ENCODE measurements around the gene MFRP. TPM values are rescaled to one million over a fixed set of nuclear protein-coding genes. Genes with fewer than 3 reads are reported as not detected.

The MFRP gene
- total RNA-seq, 1 experiment from 2014 or later = not detected

- DNase-seq (ENCODE audit: low spot score) (no peak), ATAC-seq (no peak)
- CTCF ChIA-PET = interaction anchor here (0.5 to 12.9 kb wide), 10 partner anchors 12 to 341 kb away, joined by 3 to 262 read pairs (median 62); partner anchors contain the start of genes C1QTNF5, MCAM and MFRP
- Mint-ChIP-seq H3K27ac (no peak overlapping the region), H3K27me3 (ENCODE audit: low read depth) (peaks cover 20% of the 10 kb centered on the region), H3K4me1 (peaks cover 69% of the 10 kb centered on the region), H3K4me3 (no peak overlapping the region), H3K9me3 (no peaks in the 10 kb centered on the region), H3K36me3 (no peaks in the 10 kb centered on the region)
- TF ChIP-seq ZNF263 (CRISPR knock-in tag; IDR thresholded peaks at IDR 0.05; ENCODE audit: low read depth) (no peak), ZNF671 (CRISPR knock-in tag; IDR thresholded peaks at IDR 0.05) (no peak), ATF1 (CRISPR knock-in tag; IDR thresholded peaks at IDR 0.05) (no peak), NFYB (CRISPR knock-in tag; conservative IDR thresholded peaks at IDR 0.05; ENCODE audit: low read depth) (no peak)
- TF ChIP-seq, protein P1, sequence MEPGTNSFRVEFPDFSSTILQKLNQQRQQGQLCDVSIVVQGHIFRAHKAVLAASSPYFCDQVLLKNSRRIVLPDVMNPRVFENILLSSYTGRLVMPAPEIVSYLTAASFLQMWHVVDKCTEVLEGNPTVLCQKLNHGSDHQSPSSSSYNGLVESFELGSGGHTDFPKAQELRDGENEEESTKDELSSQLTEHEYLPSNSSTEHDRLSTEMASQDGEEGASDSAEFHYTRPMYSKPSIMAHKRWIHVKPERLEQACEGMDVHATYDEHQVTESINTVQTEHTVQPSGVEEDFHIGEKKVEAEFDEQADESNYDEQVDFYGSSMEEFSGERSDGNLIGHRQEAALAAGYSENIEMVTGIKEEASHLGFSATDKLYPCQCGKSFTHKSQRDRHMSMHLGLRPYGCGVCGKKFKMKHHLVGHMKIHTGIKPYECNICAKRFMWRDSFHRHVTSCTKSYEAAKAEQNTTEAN (CRISPR knock-in tag; IDR thresholded peaks at IDR 0.05) = no peak
- POLR2A ChIA-PET = interaction anchor here (0.9 to 1.0 kb wide), 2 partner anchors 10 to 39 kb away, joined by 3 read pairs; no protein-coding TSS in a partner anchor
Observed at GRCh38 chr11:119377112-119377901, 30.8 kb upstream of the MFRP start.

- H3K4me1 Mint-ChIP-seq = peaks cover 74% of the 10 kb centered on the region
- POLR2A ChIA-PET = interaction anchor here (0.9 to 1.0 kb wide), 2 partner anchors 9 to 35 kb away, joined by 3 read pairs; partner anchors contain the start of gene C1QTNF5
Observed at GRCh38 chr11:119376197-119376847, 29.8 kb upstream of the MFRP start.

More at GRCh38 chr11:119376197-119376847, 29.8 kb upstream of the MFRP start:
- no peak for TF ChIP-seq CREM (CRISPR knock-in tag; IDR thresholded peaks at IDR 0.05)
- no peak for TF ChIP-seq PRRX2 (CRISPR knock-in tag; IDR thresholded peaks at IDR 0.05)
- TF ChIP-seq HMGA2 (CRISPR knock-in tag; IDR thresholded peaks at IDR 0.05) = no peak
- no peak for TF ChIP-seq CBFB (CRISPR knock-in tag; IDR thresholded peaks at IDR 0.05; ENCODE audit: low read depth)
- TF ChIP-seq SOX15 (CRISPR knock-in tag; IDR thresholded peaks at IDR 0.05) = no peak
- TF ChIP-seq FOXJ3 (CRISPR knock-in tag; IDR thresholded peaks at IDR 0.05; ENCODE audit: borderline replicate concordance) = no peak
- TF ChIP-seq ZBTB21 (CRISPR knock-in tag; IDR thresholded peaks at IDR 0.05; ENCODE audit: borderline replicate concordance) = no peak
- TF ChIP-seq, protein P2, sequence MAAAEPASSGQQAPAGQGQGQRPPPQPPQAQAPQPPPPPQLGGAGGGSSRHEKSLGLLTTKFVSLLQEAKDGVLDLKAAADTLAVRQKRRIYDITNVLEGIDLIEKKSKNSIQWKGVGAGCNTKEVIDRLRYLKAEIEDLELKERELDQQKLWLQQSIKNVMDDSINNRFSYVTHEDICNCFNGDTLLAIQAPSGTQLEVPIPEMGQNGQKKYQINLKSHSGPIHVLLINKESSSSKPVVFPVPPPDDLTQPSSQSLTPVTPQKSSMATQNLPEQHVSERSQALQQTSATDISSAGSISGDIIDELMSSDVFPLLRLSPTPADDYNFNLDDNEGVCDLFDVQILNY (CRISPR knock-in tag; IDR thresholded peaks at IDR 0.05) = no peak
- TF ChIP-seq, protein P3, sequence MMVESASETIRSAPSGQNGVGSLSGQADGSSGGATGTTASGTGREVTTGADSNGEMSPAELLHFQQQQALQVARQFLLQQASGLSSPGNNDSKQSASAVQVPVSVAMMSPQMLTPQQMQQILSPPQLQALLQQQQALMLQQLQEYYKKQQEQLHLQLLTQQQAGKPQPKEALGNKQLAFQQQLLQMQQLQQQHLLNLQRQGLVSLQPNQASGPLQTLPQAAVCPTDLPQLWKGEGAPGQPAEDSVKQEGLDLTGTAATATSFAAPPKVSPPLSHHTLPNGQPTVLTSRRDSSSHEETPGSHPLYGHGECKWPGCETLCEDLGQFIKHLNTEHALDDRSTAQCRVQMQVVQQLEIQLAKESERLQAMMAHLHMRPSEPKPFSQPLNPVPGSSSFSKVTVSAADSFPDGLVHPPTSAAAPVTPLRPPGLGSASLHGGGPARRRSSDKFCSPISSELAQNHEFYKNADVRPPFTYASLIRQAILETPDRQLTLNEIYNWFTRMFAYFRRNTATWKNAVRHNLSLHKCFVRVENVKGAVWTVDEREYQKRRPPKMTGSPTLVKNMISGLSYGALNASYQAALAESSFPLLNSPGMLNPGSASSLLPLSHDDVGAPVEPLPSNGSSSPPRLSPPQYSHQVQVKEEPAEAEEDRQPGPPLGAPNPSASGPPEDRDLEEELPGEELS (CRISPR knock-in tag; IDR thresholded peaks at IDR 0.05) = no peak
- TF ChIP-seq, protein P4, sequence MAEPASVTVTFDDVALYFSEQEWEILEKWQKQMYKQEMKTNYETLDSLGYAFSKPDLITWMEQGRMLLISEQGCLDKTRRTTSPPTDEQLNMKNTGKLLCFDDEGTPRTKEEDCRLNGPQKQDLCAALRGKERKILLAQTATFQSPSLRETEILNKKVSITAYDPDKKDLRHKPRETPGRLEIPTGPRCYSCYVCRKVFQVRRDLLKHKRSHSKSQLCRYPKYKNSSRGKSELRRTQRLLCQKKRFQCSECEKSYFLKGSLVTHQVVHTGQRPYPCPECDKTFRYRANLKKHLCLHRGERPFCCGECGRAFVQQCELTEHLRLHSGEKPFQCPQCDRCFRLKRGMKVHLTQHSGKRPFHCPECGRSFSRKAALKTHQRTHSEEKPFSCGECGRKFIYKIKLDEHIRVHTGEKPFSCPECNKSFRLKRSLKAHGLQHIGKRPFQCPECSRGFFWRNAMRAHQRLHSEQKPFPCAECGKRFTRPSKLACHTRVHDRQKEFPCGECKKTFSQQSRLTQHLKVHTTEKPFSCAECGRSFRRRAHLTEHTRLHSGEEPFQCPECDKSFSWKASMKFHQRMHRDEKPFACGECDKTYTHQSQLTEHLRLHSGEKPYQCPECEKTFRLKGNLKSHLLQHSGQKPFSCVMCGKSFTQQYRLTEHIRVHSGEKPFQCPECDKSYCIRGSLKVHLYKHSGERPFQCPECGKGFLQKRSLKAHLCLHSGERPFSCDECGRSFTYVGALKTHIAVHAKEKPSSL (CRISPR knock-in tag; conservative IDR thresholded peaks at IDR 0.05) = no peak
- TF ChIP-seq AR (CRISPR knock-in tag; IDR thresholded peaks at IDR 0.05) = no peak
- H3K27ac Mint-ChIP-seq = peak overlapping the region; percentile 69
- H3K36me3 Mint-ChIP-seq = no peaks in the 10 kb centered on the region
- CTCF ChIA-PET = interaction anchor here (0.9 to 12.9 kb wide), 13 partner anchors 9 to 257 kb away, joined by 3 to 262 read pairs (median 20); partner anchors contain the start of genes C1QTNF5, MCAM and MFRP
- H3K9me3 Mint-ChIP-seq = no peaks in the 10 kb centered on the region
- ATAC-seq (no peak), DNase-seq (ENCODE audit: low spot score) (no peak)
- H3K4me3 Mint-ChIP-seq = no peak overlapping the region
- peaks cover 18% of the 10 kb centered on the region for H3K27me3 Mint-ChIP-seq (ENCODE audit: low read depth)
